ENCODE results near the gene OGT.
"Not testable (repeated sequence)": the region's sequence is repeated elsewhere in the genome, so short reads cannot be mapped to it uniquely, and the experiment has no call there.

OGT gene

DNA sequence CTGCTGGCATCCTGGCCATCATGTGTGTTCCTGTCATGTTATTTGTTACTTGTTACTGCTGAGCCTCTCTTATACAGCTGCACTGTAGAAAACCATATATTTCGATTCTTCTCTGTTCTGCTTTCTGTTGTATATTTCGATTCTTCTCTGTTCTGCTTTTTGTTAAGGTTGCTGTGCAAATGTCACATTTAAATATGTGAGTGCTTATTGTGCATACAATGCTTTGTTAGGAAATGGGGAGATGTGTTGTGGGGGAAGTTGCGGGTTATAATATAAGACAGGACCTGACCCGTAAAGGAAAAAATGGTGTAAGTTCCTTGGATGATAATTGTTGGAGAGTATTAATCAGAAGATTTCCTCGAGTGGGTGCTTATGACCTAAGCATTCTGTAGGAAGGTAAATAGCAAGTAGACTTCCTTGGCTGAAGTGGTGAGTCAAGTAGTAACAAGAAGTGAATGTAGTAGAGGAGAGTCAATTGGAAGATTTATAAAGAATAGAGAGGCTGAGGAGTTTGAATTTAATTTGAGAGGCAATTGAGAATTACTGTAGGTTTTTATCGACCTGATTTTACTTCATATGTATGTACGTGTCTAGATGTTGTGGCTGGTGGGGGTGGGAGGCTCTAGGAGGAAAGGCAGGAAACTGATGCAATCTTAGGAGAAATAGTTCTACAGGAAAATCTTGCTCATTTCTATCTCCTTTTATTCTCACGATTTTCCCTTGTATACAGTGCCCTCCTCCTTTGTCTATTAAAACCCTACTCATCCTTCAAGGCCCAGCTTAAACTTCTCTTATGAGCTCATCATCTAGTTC lies 8.5 kb downstream of the OGT start:
- peak in 1 of 6 experiments; percentile 3 for DNase-seq

DNA sequence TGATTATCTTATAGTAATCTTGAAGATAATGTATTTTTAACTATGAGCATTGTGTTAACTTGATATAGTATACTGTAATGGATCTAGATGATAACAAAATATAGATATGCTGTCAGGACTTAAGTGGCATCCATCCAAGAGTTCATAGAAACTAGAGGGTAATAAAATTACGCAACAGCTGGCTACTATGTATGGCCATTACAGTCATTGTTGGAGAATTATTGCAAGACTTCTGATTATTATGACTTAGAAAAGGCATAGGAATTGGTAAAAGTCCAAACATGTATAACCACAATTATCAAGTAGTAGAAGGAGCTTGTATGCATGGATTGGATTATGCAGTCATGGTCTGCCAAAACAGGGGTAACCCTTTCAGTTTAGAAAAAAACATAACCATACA lies 9.5 kb downstream of the OGT start:
- DNase-seq, result no peak

DNA sequence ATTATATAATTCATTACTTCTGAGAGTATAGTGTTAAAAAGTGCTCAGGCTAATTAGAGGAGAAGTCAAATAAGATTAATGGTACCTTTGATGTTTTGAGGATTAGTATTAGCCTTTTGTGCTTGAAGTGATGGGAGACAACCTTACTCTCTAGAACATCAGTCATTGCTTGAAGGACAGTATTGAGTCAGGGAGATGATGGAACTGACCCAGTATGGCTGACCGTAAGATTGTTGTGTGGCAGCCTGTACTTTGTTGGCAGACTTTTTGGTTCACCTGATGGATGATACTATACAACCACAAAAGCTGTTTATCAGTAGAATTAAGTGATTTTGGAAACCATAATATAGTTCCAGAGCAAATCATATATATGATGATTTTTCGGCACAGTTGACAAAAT lies 9.9 kb downstream of the OGT start:
- DNase-seq, result no peak

DNA sequence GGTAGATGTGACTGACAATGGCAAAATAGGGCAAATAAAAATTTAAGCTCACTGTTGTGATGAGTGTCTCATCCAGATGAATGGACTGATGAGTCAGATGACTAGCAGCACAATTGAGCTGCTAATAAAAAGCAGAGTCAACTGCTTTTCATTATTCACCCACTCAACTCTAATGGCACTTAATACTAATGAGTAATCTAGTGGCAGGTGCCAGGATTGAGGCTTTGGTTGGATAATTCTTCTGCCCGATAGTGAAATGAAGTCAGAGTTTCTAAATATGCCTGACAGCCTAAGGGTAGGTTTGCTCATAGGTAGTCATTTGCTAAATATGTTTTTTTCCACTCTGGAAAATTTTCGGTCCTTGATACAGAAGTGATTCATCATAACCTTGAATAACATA lies 10.4 kb downstream of the OGT start:
- no peak for DNase-seq

DNA sequence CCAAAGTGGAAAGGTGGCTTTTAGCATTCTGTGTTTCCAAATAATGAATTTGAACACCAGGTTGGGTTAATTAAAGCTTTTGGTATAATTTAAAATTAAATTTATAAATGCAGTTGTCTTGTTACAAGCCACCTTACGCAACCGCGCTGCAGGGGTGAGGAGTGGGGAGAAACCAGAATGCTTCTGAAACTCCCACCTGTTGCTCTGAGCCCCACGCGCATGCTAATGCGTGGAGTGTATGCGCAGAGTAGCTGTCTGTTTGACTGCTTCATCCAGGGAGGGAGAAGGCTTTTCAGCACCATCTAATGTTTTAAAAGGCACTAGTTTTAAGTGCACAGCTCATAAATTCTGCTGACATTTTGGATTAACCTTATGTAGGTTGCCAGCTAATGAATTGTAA lies 12.5 kb downstream of the OGT start:
- DNase-seq, result no peak

DNA sequence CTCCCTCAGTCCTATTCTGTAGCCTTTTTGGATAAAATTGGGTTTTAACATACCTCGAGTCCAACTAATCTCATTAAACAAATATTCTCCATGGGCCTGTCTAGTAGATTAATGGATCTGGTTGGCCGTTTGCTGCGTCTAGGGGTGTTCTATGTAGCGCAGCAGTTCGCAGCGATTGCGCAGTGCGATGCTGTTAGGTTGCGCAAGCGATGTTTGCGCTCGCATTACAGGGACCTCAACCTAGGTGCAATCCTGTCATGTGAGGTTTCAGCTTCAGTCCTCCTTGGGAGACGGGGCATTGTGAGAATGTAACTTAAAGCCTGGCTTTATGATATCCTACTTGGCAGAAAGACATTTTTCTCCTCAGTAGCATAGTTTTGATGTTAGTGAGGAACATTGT lies 14.0 kb downstream of the OGT start:
- DNase-seq, result no peak

DNA sequence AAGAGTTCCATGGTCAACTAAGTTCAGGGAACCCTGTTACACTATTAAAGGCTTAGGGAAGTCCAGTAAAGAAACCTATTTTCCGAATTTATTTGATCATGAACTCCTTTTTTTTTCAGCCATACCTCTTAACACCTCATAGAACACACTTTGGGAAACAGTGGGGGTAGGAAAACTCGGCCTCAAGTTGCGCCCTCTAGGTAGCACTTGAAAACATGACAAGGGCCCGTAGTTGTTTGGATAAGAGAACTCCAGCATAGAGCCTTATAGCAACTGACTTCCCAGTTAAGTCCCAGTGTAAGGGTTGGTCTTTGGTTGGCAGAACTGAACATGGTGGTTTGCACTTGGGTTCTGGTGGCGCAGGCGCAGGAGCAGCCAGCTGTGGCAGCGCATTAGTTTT lies 14.4 kb downstream of the OGT start:
- DNase-seq, result no peak

DNA sequence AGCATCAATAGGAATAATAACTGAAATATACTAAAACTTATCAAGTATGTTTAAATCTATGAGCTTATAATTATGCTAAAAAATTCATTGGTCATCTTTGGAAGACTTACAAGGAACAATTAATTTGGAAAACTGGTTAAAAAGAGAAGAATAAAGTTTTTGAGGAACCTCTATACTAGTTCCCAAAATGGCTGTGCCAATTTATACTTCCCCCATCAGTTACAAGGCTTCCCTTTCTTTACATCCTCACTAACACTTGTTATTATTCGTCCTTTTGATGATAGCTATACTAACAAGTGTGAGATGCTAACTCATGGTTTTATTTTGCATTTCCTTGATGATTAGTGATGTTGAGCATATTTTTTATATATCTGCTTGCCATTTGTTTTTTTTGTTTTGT lies 17.1 kb downstream of the OGT start:
- DNase-seq, result no peak

DNA sequence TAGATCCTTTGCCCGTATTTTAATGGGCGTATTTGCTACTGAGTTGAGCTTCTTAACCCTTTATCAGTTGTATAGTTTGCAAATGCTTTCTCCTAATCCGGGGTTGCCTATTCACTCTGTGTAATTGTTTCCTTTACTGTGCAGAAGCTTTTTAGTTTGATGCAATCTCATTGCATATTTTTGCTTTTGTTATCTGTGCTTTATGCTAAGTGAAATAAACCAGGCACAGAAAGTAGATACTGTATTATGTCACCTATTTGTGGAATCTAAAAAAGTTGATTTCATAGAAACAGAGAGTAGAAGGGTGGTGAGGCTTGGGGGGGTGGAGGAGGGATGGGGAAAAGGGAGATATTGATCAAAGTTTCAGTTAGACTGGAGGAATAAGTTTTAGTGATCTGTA lies 17.7 kb downstream of the OGT start:
- no peak for DNase-seq

DNA sequence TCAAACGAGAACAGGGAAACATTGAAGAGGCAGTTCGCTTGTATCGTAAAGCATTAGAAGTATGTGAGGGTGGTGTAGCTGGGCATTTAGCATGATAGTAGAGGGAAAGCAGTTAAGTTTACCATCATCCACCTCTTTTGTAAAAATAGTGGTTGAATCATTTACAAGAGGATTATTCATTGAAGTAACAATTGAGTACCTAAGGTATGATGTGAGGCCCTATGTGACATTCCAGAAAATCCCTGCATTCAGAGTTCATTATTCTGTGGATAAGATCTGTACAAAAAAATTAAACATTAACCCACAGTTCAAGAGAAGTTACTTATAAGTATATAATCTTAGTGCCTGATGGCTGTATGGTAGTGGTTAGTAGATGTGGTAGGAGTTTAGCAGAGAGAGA lies 23.1 kb downstream of the OGT start:
- no peak for DNase-seq

DNA sequence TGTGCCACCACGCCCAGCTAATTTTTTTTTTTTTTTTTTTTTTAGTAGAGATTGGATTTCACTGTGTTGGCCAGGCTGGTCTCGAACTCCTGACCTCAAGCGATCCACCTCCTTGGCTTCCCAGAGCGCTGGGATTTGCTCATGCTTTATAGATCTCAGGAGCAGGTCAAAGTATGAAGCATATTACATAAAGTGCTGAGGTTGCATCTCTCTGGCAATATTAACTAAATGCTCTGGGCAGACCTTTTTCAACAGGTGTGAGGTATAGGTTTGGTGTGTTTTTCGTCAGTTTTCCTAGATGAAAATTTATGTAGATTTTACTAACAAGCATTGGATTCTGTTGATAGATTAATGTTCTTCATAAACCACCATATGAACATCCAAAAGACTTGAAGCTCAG lies 26.0 kb downstream of the OGT start:
- no peak for DNase-seq

DNA sequence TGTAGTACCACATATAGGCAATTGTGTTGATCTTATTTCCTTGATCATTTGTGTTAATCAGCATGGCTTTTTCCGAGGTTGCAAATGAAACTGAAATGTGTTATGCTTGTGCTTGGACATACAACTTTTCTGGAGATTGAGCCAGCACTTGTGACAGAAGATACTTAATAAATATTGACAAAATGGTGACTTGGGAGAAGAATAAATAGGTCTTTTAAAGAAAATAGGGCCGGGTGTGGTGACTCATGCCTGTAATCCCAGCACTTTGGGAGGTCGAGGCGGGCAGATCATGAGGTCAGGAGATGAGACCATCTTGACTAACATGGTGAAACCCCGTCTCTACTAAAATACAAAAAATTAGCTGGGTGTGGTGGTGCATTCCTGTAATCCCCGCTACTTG lies 26.9 kb downstream of the OGT start:
- DNase-seq, result not testable (repeated sequence)

DNA sequence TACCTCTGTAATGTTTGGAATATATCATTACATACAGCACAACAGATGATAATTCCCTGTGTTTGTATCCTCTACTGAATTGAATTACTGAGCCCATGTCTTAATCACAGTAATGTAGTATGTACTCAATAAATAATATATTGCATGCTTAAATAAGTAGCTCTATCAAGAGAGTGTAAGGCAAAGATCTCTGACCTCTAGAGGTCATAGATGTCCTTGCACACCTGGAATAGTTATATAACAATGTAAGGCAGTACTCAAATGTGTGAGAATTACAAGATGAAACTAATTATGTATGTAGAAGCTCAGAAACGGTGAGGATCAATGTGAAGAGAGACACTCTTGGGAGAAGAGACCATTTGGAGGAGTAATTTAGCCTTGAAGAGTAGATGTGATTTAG lies 31.0 kb downstream of the OGT start:
- DNase-seq, result peak in 1 of 6 experiments; percentile 10

DNA sequence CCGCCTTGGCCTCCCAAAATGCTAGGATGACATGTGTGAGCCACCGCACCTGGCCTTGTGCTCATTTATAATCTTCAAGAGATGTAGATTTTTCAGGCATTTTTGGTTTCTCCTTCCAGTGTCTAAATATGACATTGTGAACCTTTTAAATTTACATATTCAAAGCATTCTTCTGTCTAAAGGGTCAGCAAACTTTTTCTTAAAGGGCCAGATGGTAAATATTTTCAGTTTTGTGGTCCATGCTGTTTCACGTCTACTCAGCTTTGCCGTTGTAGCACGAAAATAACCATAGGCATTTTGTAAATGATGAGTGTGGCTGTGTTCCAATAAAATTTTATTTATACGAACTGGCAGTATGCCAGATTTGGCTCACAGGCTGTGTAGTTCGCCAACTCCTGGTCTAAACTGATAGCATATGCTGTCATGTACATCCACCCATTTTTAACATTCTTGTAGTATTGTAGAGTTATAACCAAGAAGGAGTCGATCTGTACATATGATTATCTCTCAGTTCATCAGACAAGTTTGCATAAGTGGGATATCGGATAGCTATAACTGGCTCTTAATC lies 32.7 kb downstream of the OGT start:
- DNase-seq, result no peak

DNA sequence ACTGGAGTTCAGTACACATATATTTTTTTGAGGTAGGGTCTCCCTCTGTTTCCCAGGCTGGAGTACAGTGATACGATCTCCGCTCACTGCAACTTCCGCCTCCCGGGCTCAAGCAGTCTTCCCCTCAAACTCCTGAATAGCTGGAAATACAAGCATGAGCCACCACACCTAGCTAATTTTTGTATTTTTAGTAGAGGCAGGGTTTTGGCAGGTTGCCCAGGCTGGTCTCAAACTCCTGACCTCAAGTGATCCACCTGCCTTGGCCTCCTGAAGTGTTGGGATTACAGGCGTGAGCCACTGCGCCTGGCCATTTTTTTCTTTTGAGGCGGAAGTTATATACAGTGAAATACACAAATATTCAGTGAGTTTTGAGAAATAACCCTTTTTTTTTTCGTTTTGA lies 38.5 kb downstream of the OGT start:
- DNase-seq, result not testable (repeated sequence)

DNA sequence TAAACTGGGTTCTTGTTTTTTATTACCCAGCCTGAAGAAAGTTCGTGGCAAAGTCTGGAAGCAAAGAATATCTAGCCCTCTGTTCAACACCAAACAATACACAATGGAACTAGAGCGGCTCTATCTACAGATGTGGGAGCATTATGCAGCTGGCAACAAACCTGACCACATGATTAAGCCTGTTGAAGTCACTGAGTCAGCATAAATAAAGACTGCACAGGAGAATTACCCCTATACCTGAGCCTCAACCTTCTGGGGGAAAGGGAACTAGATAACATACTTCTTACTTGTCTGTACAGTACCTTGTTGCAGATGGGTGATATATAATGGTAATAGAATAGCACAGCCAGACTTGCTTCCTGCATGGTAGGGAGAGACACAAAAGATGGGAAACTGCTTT lies 40.7 kb downstream of the OGT start:
- no peak for DNase-seq

DNA sequence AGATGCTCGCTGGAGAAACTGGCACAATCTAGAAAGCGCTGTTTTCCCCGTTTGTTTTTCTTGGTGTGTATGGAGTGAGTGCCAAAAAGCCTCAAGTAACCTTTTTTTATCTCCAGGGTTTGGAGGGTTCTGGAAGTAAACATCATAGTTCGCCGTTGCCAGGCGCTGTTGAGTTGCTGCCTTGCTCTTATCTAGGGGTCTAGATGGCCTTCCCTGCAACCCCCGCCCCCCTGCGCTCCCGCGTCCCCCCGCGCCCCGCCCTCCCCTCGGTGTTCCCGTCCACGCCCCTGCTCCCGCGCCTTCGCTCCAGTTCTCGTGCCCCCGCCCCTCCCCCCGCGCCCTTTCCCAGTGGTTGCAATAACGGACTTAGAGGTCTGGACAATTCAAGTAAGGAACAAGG lies 44.8 kb downstream of the OGT start:
- no peak for DNase-seq

DNA sequence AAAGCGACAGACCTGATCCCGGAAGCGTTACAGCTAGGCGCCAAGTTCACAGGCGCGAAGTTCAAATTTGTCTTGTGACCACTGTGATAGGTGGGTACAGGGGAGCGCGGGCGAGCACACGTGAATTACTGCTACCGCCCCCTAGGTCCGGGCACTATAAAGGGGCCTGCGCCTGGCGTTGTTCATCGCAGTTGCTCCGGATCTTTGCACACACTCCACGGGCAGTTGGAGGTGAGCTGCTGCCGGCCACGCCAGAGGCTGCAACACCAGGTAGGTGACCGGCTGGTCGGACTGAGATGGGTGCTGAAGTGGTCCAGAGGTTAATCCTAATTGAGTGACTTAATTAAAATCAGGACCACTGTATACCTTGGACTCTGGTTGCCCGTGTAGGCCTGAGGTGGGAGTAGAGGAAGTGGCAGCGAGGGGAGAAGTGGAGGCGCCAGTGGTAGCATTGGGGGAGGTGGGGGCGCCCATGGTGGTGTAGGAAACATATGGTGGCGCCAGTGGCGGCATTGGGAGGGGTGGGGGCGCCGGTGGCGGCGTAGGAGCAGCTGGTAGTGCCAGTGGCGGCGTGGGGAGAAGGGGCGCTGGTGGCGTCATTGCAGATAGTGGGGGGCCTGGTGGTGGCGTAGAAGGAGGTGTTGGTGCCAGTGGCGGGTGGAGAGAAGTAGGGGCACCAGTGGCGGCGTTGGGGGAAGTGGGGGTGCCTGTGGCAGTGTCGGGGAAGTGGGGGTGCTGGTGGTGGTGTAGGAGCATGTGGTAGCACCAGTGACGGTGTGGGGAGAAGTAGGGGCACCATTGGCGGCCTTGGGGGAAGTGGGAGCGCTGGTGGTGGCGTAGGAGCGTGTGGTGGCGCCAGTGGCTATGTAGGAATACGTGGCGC lies 45.6 kb downstream of the OGT start, which contains the start of gene GCNA:
Gene GCNA, plus strand, starts transcription at position 185 of the 883 bp plus-strand sequence. CDS start 2,385 bp downstream, outside the sequence.
- DNase-seq, result no peak

DNA sequence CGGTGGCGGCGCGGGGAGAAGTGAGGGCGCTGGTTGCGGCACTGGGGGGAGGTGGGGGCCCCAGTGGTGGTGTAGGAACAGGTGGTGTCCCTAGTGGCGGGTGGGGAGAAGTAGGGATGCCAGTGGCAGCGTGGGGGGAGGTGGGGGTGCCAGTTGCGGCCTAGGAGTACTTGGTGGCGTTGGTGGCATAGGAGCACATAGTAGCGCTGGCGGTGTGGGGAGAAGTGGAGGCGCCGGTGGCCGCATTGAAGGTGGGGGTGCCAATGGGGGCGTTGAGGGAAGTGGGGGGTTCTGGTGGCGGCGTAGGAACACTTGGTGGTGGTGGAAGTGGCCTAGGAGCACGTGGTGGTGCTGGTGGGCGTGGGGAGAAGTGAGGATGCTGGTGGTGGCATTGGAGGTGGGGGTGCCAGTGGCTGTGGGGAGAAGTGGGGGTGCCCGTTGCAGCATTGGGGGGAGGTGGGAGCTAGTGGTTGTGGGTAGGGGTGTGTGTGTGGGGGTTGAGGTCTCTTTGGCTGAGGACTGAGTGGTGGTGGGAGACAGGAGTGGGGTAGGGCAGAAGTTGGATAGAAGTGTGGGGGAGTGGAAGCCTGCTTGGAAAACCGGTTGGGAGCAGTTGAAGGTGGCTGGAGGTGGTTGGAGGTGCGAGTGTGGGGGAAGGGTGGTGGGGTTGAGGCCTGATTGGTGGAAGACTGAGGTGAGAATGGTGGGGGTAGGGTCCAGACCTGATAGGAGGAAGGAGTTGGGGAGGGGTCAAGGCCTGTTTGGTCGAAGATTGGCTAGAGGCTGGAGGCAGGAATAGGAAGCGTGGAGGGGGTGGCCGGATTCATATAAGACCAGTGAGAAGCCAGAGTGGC lies 46.5 kb downstream of the OGT start:
- DNase-seq, result no peak

DNA sequence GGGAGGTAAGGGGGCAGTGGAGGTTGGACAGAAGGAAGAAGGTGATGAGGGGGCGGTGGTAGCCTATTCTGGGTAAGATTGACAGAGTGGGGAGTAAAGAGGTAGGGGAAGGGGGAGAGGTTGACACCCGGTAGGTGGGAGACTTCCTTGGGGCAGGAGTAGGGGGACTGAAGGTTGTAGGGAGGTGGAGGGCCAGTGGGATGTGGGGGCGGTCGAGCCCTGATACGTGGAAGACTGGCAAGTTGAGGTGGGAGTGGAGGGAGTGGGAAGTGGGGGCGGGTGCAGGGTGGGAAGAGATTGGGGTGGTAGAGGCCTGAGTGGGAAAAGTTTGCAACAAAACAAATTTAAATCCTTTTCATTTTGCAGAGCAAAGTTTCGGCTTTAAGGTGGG lies 47.1 kb downstream of the OGT start:
- no peak for DNase-seq

DNA sequence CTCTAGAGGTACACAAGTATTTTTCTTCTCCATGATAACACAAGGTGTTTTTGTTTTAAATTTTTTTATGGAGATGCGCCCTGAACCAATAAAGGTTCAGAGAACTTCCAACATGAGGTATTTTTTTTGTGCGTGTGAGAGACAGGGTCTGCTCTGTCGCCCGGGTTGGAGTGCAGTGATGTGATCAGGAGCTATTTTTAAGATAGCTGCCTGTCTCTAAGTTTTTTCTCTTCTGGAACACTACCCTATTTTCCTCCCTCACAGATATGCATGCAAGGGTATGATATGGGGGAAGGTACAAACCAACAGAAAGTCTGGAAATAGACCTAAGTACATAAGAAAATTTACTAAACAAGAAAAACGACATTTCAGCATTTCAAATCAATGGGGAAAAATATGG lies 48.3 kb downstream of the OGT start:
- DNase-seq, result no peak

DNA sequence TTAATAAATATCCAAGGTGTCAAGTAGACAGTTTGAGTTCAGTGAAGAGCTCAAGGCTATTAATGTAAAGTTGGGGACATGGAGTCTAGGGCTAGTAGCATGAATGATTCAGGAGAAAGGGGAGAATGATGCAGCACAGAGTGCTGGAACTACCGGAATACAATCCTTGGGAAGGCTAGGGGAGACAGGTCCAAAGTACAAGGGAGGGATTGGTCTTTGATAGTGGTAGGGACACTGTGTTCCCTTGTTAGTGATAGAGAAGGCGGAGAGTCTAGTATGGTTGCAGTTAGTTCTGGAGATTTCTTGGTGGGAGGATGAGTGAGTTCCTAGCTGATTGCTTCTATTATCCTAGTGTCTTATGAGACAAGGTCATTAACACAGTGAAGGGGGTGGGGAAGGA lies 54.0 kb downstream of the OGT start:
- no peak for DNase-seq

DNA sequence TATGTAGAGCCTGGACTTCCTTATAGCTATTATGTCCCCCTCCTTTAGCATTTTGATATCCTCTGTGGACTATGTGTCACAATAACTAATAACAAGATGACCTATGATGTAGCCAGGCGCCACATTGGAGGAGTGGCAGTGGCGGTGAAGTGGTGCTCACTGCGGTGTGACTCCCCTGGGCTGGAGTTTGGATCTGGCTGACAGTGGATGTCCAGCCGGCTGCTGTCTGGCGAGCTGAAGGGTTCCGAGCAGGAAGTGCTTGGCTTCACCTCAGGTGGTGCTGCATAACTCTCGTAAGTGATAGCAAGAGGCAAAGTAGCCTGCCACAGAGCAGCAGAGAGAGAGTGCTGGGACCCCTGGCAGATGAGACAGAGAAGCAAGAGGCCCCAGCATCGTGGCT lies 60.3 kb downstream of the OGT start:
- DNase-seq, result not testable (repeated sequence)

All from stimulated activated naive CD4-positive, alpha-beta T cell (primary cell).